HCT116 (cell line): Measurements from ENCODE around the gene RNF212. TPM values are rescaled to one million over a fixed set of nuclear protein-coding genes. Genes with fewer than 3 reads are reported as not detected.

Experiments
- ATAC-seq: fragments of 200-7000 bp; cut with Tn5 transposase; 2 replicates; pipeline ENCODE4 v1.9.1; 2020; ENCODE audit warnings: mild to moderate bottlenecking, moderate library complexity
- BruUV-seq: library from RNA; stranded (reverse); fragments of 400-500 nt; replicated peaks from 2 replicates; lab custom pipeline; 2021; lab: Mats Ljungman, UMichigan
- CTCF ChIA-PET: fragments of 300-600 bp; sonication (Branson Sonifier 250); formaldehyde crosslinking; loops from one replicate; lab custom pipeline; 2021; ENCODE audit warnings: antibody characterized with exemption; lab: Charles Lee
- POLR2A ChIA-PET: fragments of 300-600, 350-600 bp; sonication (Branson Sonifier 250); formaldehyde crosslinking; loops from one replicate; lab custom pipeline; 2021; ENCODE audit warnings: antibody characterized with exemption; lab: Charles Lee
- RAD21 ChIA-PET, 2 experiments: fragments of 300-600 bp; sonication (Branson Sonifier 250); formaldehyde crosslinking; loops; one replicate each; lab custom pipeline; 2023; ENCODE audit warnings: low total read pairs in 2 of 2; ENCODE audit not compliant: uncharacterized antibody in 2 of 2, unreplicated experiment in 2 of 2, low non-redundant PET in 1 of 2; lab: Charles Lee
- DNase-seq: peaks from one replicate; pipeline ENCODE4 v3.0.0-alpha.2; 2010; ENCODE audit warnings: low read depth, low spot score
- H2AFZ ChIP-seq: fragments of 200-600 bp; shearing (Covaris generic), sonication (generic); 2 replicates; pipeline ENCODE4 v1.6.1; 2017; ENCODE audit warnings: low read depth, mixed run types, mixed read lengths, antibody characterized with exemption, low read length; ENCODE audit not compliant: poor library complexity, severe bottlenecking
- H3K27ac ChIP-seq: 2 replicates; pipeline ENCODE4 v1.5.1; 2012; ENCODE audit warnings: low read depth, low read length
- H3K27me3 ChIP-seq: fragments of 200-600 bp; sonication (generic); 2 replicates; pipeline ENCODE4 v1.6.1; 2016; ENCODE audit warnings: mixed run types, low read length, mixed read lengths; ENCODE audit not compliant: insufficient read depth
- H3K36me3 ChIP-seq, 2 experiments: fragments of 200-500 bp in 1 of 2; fragments of 200-600 bp in 1 of 2; sonication (Bioruptor generic) in 1 of 2; sonication (generic) in 1 of 2; 2 replicates each; pipeline versions ENCODE4 v1.5.1 to v1.6.1; 2014 to 2016; ENCODE audit warnings: low read length in 2 of 2, inconsistent platforms in 1 of 2, mixed read lengths in 1 of 2, mixed run types in 1 of 2; ENCODE audit not compliant: insufficient read depth in 2 of 2, control insufficient read depth in 1 of 2
- H3K4me1 ChIP-seq, 2 experiments: fragments of 200-600 bp in 1 of 2; sonication (generic) in 1 of 2; 2 replicates each; pipeline versions ENCODE4 v1.5.1 to v1.6.1; 2012 to 2017; ENCODE audit warnings: low read length in 2 of 2, inconsistent platforms in 1 of 2, mild to moderate bottlenecking in 1 of 2, mixed read lengths in 1 of 2, mixed run types in 1 of 2, moderate library complexity in 1 of 2; ENCODE audit not compliant: insufficient read depth in 2 of 2, control insufficient read depth in 1 of 2
- H3K4me2 ChIP-seq: fragments of 200-600 bp; sonication (generic); 2 replicates; pipeline ENCODE4 v1.6.1; 2017; ENCODE audit warnings: mixed run types, low read length, mixed read lengths
- H3K4me3 ChIP-seq, 2 experiments: fragments of 200-600 bp in 1 of 2; sonication (generic) in 1 of 2; replicated peaks in 1 of 2; 2 replicates each; pipeline ENCODE4 v1.5.1; 2011 to 2016; ENCODE audit warnings: low read length in 2 of 2, control low read depth in 1 of 2, low read depth in 1 of 2, mild to moderate bottlenecking in 1 of 2, mixed read lengths in 1 of 2, mixed run types in 1 of 2
- H3K79me2 ChIP-seq: fragments of 200-600 bp; sonication (generic); 2 replicates; pipeline ENCODE4 v1.6.1; 2017; ENCODE audit warnings: mild to moderate bottlenecking, mixed run types, low read length, moderate library complexity, mixed read lengths; ENCODE audit not compliant: insufficient read depth
- H3K9ac ChIP-seq: fragments of 200-600 bp; sonication (generic); 2 replicates; pipeline ENCODE4 v1.6.1; 2016; ENCODE audit warnings: low read length, mixed read lengths
- H3K9me2 ChIP-seq: fragments of 200-600 bp; sonication (generic), shearing (Covaris generic); 2 replicates; pipeline ENCODE4 v1.6.1; 2017; ENCODE audit warnings: mixed run types, mild to moderate bottlenecking, moderate library complexity; ENCODE audit not compliant: insufficient read depth
- H3K9me3 ChIP-seq, 2 experiments: fragments of 200-500 bp in 1 of 2; fragments of 200-600 bp in 1 of 2; sonication (Bioruptor generic) in 1 of 2; sonication (generic) in 1 of 2; 2 replicates each; pipeline ENCODE4 v1.6.1; 2014 to 2017; ENCODE audit warnings: low read length in 2 of 2, mixed read lengths in 2 of 2, inconsistent platforms in 1 of 2, low read depth in 1 of 2, mild to moderate bottlenecking in 1 of 2, mixed run types in 1 of 2, moderate library complexity in 1 of 2; ENCODE audit not compliant: control insufficient read depth in 1 of 2, insufficient read depth in 1 of 2
- H4K20me1 ChIP-seq: fragments of 200-600 bp; sonication (generic), shearing (Covaris generic); 2 replicates; pipeline ENCODE4 v1.6.1; 2017; ENCODE audit warnings: mixed run types, mild to moderate bottlenecking, moderate library complexity; ENCODE audit not compliant: insufficient read depth
- CBX3 ChIP-seq: IDR thresholded peaks from 2 replicates; pipeline ENCODE4 v1.6.1; 2012; ENCODE audit warnings: low read depth
- CEBPB ChIP-seq: IDR thresholded peaks from 2 replicates; pipeline ENCODE4 v1.6.1; 2012; ENCODE audit warnings: low read depth
- EGR1 ChIP-seq: IDR thresholded peaks from 2 replicates; pipeline ENCODE4 v1.6.1; 2012; ENCODE audit warnings: low read depth
- ELF1 ChIP-seq: IDR thresholded peaks from 2 replicates; pipeline ENCODE4 v1.6.1; 2012; ENCODE audit warnings: low read depth, borderline replicate concordance
- EZH2 ChIP-seq: fragments of 200-600 bp; sonication (generic); IDR thresholded peaks from 2 replicates; pipeline ENCODE4 v1.6.1; 2017; ENCODE audit warnings: antibody characterized with exemption, mixed run types
- EZH2phosphoT487 ChIP-seq: fragments of 200-600 bp; IDR thresholded peaks from 2 replicates; pipeline ENCODE4 v1.6.1; 2018; ENCODE audit warnings: antibody characterized with exemption, borderline replicate concordance
- POLR2AphosphoS5 ChIP-seq: IDR thresholded peaks from 2 replicates; pipeline ENCODE4 v1.6.1; 2011; ENCODE audit warnings: mild to moderate bottlenecking, low read depth, low read length, moderate library complexity
- RAD21 ChIP-seq: IDR thresholded peaks from 2 replicates; pipeline ENCODE4 v1.6.1; 2012; ENCODE audit warnings: low read depth, mild to moderate bottlenecking
- SP1 ChIP-seq: IDR thresholded peaks from 2 replicates; pipeline ENCODE4 v1.6.1; 2012; ENCODE audit warnings: low read depth
- YY1 ChIP-seq: IDR thresholded peaks from 2 replicates; pipeline ENCODE4 v1.6.1; 2011; ENCODE audit warnings: low read length, low read depth, moderate library complexity, mild to moderate bottlenecking; ENCODE audit not compliant: insufficient replicate concordance; ENCODE audit errors: extremely low read depth
- ZFX ChIP-seq: fragments of 450-650 bp; IDR thresholded peaks from 2 replicates; pipeline ENCODE4 v1.6.1; 2017
- ZNF274 ChIP-seq: fragments of 200-500 bp; sonication (Bioruptor generic); IDR thresholded peaks from 2 replicates; pipeline ENCODE4 v1.6.1; 2014; ENCODE audit warnings: mild to moderate bottlenecking, low read depth, low read length, inconsistent platforms
- intact Hi-C: fragments of 100-400 bp; cut with micrococcal nuclease; formaldehyde crosslinking; loops from 2 replicates; pipeline ENCODE4 v1.10.0; 2022
- total RNA-seq: library from RNA; stranded (reverse); gene quantifications from one replicate; pipeline ENCODE4 v1.2.1, GENCODE V29; 2021; ENCODE audit not compliant: unreplicated experiment
- TF ChIP-seq, protein P1 (sequence below): IDR thresholded peaks from 2 replicates; pipeline ENCODE4 v1.6.1; 2012
- TF ChIP-seq, protein P2 (sequence below), 3 experiments: fragments of 200-600 bp in 1 of 3; sonication (generic) in 1 of 3; IDR thresholded peaks in 2 of 3; conservative IDR thresholded peaks in 1 of 3; 2 replicates each; pipeline ENCODE4 v1.5.1; 2012 to 2017; ENCODE audit warnings: low read depth in 2 of 3, low read length in 2 of 3, antibody characterized with exemption in 1 of 3, borderline replicate concordance in 1 of 3, control low read depth in 1 of 3, mild to moderate bottlenecking in 1 of 3, mixed read lengths in 1 of 3, mixed run types in 1 of 3, moderate library complexity in 1 of 3; ENCODE audit not compliant: insufficient read depth in 1 of 3
- TF ChIP-seq, protein P3 (sequence below): IDR thresholded peaks from 2 replicates; pipeline ENCODE4 v1.6.1; 2011; ENCODE audit warnings: mild to moderate bottlenecking, low read length, moderate library complexity; ENCODE audit not compliant: insufficient replicate concordance; ENCODE audit errors: extremely low read depth
- TF ChIP-seq, protein P4 (sequence below): IDR thresholded peaks from 2 replicates; pipeline ENCODE4 v1.6.1; 2012
- TF ChIP-seq, protein P5 (sequence below): IDR thresholded peaks from 2 replicates; pipeline ENCODE4 v1.6.1; 2012; ENCODE audit warnings: low read depth

RNF212 gene
- total RNA-seq, 1 experiment from 2014 or later = not detected

DNA sequence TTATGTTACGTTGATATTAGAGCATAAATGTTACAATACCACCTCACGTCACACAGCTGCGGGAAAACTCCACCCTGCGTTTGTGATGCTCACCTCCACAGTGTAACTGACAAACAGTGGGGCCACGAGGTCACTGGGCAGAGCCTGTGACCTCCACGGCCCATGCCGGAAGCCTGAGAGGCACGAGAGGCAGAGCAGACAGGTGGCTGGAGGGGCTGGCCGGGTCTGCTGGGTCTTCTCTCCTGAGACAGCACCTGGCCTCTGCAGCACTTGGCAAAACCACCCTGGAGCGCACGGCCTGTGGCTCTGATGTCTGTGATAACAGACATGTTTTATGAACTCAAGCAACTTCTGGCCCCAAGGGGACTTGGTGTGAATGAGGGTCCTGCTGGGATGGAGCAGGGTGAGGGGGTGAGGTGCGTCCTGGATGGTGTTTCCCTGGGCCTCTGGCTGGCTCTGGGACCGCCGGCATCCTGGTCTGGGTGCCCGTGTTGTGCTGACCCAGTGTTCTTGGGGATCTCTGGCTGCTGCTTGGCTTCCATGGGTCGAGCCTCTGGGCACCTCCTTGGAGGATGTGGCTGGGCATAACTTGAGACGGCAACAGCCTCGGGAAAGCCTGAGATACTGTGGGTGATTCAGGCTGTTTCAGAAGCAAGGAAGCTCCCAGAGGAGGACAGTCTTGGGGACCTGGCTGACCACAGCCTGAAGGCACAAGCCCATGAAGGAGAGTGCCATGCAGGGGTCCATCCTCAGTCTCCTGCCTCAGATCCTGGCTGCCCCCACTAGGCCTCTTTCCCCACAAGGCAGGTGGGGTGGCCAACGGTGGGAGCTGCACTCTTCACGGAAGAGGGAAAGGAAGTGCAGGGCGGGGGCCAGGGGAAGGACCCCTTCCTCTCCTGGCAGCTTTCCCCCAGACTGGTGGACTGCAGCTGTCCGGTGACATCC lies 19.7 kb downstream of the RNF212 start:
- RAD21 ChIA-PET = no interaction called here
- Histone ChIP-seq H3K27ac (no peak overlapping the region), H3K79me2 (no peaks in the 10 kb centered on the region), H3K4me3 (no peak overlapping the region), H3K9ac (no peak overlapping the region), H3K9me2 (no peaks in the 10 kb centered on the region), H3K4me2 (no peak overlapping the region), H2AFZ (no peak overlapping the region), H3K36me3 (no peaks in the 10 kb centered on the region), H3K4me1 (no peaks in the 10 kb centered on the region)
- DNase-seq = no peak
- CTCF ChIA-PET = no interaction called here
- ATAC-seq = no peak
- POLR2A ChIA-PET = interaction anchor here (0.6 kb wide), 1 partner anchor 143 kb away, joined by 3 read pairs; no protein-coding TSS in a partner anchor
- no peak for TF ChIP-seq SP1
- TF ChIP-seq EZH2phosphoT487 = no peak
- no peak for TF ChIP-seq RAD21
- no peak for TF ChIP-seq ELF1
- no peak for TF ChIP-seq ZFX
- TF ChIP-seq, protein P1, sequence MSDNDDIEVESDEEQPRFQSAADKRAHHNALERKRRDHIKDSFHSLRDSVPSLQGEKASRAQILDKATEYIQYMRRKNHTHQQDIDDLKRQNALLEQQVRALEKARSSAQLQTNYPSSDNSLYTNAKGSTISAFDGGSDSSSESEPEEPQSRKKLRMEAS = no peak
- no peak for TF ChIP-seq YY1
- TF ChIP-seq ZNF274 = no peak
- no peak for TF ChIP-seq CBX3
- TF ChIP-seq, protein P2, sequence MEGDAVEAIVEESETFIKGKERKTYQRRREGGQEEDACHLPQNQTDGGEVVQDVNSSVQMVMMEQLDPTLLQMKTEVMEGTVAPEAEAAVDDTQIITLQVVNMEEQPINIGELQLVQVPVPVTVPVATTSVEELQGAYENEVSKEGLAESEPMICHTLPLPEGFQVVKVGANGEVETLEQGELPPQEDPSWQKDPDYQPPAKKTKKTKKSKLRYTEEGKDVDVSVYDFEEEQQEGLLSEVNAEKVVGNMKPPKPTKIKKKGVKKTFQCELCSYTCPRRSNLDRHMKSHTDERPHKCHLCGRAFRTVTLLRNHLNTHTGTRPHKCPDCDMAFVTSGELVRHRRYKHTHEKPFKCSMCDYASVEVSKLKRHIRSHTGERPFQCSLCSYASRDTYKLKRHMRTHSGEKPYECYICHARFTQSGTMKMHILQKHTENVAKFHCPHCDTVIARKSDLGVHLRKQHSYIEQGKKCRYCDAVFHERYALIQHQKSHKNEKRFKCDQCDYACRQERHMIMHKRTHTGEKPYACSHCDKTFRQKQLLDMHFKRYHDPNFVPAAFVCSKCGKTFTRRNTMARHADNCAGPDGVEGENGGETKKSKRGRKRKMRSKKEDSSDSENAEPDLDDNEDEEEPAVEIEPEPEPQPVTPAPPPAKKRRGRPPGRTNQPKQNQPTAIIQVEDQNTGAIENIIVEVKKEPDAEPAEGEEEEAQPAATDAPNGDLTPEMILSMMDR (IDR thresholded peaks at IDR 0.05 in 2 of 3, conservative IDR thresholded peaks at IDR 0.05 in 1 of 3; ENCODE audit: borderline replicate concordance in 1 of 3, insufficient read depth in 1 of 3, low read depth in 2 of 3, low read length in 2 of 3) = no peak
- no peak for TF ChIP-seq POLR2AphosphoS5
- no peak for TF ChIP-seq CEBPB
- TF ChIP-seq EGR1 = no peak
- TF ChIP-seq EZH2 = no peak
- TF ChIP-seq, protein P3, sequence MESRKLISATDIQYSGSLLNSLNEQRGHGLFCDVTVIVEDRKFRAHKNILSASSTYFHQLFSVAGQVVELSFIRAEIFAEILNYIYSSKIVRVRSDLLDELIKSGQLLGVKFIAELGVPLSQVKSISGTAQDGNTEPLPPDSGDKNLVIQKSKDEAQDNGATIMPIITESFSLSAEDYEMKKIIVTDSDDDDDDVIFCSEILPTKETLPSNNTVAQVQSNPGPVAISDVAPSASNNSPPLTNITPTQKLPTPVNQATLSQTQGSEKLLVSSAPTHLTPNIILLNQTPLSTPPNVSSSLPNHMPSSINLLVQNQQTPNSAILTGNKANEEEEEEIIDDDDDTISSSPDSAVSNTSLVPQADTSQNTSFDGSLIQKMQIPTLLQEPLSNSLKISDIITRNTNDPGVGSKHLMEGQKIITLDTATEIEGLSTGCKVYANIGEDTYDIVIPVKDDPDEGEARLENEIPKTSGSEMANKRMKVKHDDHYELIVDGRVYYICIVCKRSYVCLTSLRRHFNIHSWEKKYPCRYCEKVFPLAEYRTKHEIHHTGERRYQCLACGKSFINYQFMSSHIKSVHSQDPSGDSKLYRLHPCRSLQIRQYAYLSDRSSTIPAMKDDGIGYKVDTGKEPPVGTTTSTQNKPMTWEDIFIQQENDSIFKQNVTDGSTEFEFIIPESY = no peak
- TF ChIP-seq, protein P4, sequence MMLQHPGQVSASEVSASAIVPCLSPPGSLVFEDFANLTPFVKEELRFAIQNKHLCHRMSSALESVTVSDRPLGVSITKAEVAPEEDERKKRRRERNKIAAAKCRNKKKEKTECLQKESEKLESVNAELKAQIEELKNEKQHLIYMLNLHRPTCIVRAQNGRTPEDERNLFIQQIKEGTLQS = no peak
- TF ChIP-seq, protein P5, sequence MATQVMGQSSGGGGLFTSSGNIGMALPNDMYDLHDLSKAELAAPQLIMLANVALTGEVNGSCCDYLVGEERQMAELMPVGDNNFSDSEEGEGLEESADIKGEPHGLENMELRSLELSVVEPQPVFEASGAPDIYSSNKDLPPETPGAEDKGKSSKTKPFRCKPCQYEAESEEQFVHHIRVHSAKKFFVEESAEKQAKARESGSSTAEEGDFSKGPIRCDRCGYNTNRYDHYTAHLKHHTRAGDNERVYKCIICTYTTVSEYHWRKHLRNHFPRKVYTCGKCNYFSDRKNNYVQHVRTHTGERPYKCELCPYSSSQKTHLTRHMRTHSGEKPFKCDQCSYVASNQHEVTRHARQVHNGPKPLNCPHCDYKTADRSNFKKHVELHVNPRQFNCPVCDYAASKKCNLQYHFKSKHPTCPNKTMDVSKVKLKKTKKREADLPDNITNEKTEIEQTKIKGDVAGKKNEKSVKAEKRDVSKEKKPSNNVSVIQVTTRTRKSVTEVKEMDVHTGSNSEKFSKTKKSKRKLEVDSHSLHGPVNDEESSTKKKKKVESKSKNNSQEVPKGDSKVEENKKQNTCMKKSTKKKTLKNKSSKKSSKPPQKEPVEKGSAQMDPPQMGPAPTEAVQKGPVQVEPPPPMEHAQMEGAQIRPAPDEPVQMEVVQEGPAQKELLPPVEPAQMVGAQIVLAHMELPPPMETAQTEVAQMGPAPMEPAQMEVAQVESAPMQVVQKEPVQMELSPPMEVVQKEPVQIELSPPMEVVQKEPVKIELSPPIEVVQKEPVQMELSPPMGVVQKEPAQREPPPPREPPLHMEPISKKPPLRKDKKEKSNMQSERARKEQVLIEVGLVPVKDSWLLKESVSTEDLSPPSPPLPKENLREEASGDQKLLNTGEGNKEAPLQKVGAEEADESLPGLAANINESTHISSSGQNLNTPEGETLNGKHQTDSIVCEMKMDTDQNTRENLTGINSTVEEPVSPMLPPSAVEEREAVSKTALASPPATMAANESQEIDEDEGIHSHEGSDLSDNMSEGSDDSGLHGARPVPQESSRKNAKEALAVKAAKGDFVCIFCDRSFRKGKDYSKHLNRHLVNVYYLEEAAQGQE = no peak
- TF ChIP-seq, all 23 proteins: peak for 0
- Histone ChIP-seq H4K20me1 (no peaks in the 10 kb centered on the region), H3K27me3 (no peaks in the 10 kb centered on the region), H3K9me3 (peaks cover 0 to under 1% of the 10 kb centered on the region in 2 experiments; a peak in 1 of 4 replicates)
- no TSS peak for BruUV-seq
- intact Hi-C loops = no loop called here
